CD14-positive monocyte (primary cell): Measurements from ENCODE around the gene UVRAG. TPM values are rescaled to one million over a fixed set of nuclear protein-coding genes. Genes with fewer than 3 reads are reported as not detected.

Source experiments
- DNase-seq, 3 donors: peaks; one replicate each; pipeline ENCODE4 v3.0.0-alpha.2; 2011 to 2022
- H2AFZ ChIP-seq: 2 replicates; pipeline ENCODE4 v1.6.0; 2012; ENCODE audit warnings: mild to moderate bottlenecking, low read depth, low read length, inconsistent platforms; ENCODE audit not compliant: insufficient read depth, poor library complexity, severe bottlenecking
- H3K27ac ChIP-seq, 2 donors: 1 replicate in 1 of 2; 2 replicates in 1 of 2; pipeline ENCODE4 v1.5.1; 2012 to 2013; ENCODE audit warnings: low read length in 2 of 2, control low read depth in 1 of 2, inconsistent platforms in 1 of 2, low read depth in 1 of 2, mild to moderate bottlenecking in 1 of 2
- H3K27me3 ChIP-seq, 2 donors: one replicate each; pipeline versions ENCODE4 v1.6.0 to v1.6.1; 2011 to 2013; ENCODE audit warnings: low read length in 2 of 2; ENCODE audit not compliant: control insufficient read depth in 2 of 2, insufficient read depth in 2 of 2
- H3K36me3 ChIP-seq, 2 donors: replicated peaks in 1 of 2; 1 replicate in 1 of 2; 2 replicates in 1 of 2; pipeline versions ENCODE4 v1.5.1 to v1.6.1; 2012 to 2013; ENCODE audit warnings: low read length in 2 of 2, control low read depth in 1 of 2, inconsistent platforms in 1 of 2, mild to moderate bottlenecking in 1 of 2; ENCODE audit not compliant: insufficient read depth in 2 of 2, control insufficient read depth in 1 of 2
- H3K4me1 ChIP-seq, 2 donors: 1 replicate in 1 of 2; 2 replicates in 1 of 2; pipeline versions ENCODE4 v1.5.1 to v1.6.1; 2012 to 2013; ENCODE audit warnings: low read length in 2 of 2, control low read depth in 1 of 2, inconsistent platforms in 1 of 2, mild to moderate bottlenecking in 1 of 2, moderate library complexity in 1 of 2; ENCODE audit not compliant: insufficient read depth in 2 of 2, control insufficient read depth in 1 of 2
- H3K4me2 ChIP-seq: replicated peaks from 2 replicates; pipeline ENCODE3; 2012; ENCODE audit warnings: low read length, moderate library complexity, mild to moderate bottlenecking; ENCODE audit not compliant: poor library complexity, severe bottlenecking; ENCODE audit errors: extremely low read depth
- H3K4me3 ChIP-seq, 3 experiments: fragments of 200-600 bp in 1 of 3; sonication (generic) in 1 of 3; replicated peaks in 1 of 3; 1 replicate in 2 of 3; 2 replicates in 1 of 3; pipeline ENCODE4 v1.5.1; 2011 to 2013; ENCODE audit warnings: low read length in 3 of 3, mild to moderate bottlenecking in 3 of 3, control low read depth in 2 of 3, low read depth in 2 of 3, inconsistent platforms in 1 of 3, moderate library complexity in 1 of 3
- H3K79me2 ChIP-seq: 2 replicates; pipeline ENCODE4 v1.6.0; 2012; ENCODE audit warnings: mild to moderate bottlenecking, control low read depth, inconsistent platforms, low read length, moderate library complexity; ENCODE audit not compliant: insufficient read depth
- H3K9ac ChIP-seq: 2 replicates; pipeline ENCODE4 v1.6.0; 2017; ENCODE audit warnings: low read length, mild to moderate bottlenecking; ENCODE audit not compliant: insufficient read depth, poor library complexity, severe bottlenecking
- H3K9me3 ChIP-seq, 2 donors: replicated peaks in 1 of 2; 1 replicate in 1 of 2; 2 replicates in 1 of 2; pipeline versions ENCODE4 v1.5.1 to v1.6.1; 2012 to 2013; ENCODE audit warnings: low read length in 2 of 2, control low read depth in 1 of 2; ENCODE audit not compliant: control insufficient read depth in 1 of 2, insufficient read depth in 1 of 2
- H4K20me1 ChIP-seq: 2 replicates; pipeline ENCODE4 v1.6.0; 2012; ENCODE audit warnings: mild to moderate bottlenecking, low read length, control low read depth, moderate library complexity; ENCODE audit not compliant: insufficient read depth
- H3K27ac Mint-ChIP-seq, 7 donors: one replicate each; pipeline ENCODE4 v1.8.0; 2020; ENCODE audit warnings: mild to moderate bottlenecking in 7 of 7, mixed read lengths in 7 of 7, moderate library complexity in 6 of 7, inconsistent platforms in 2 of 7
- H3K27me3 Mint-ChIP-seq, 3 donors: one replicate each; pipeline ENCODE4 v1.8.0; 2021 to 2022; ENCODE audit warnings: low read depth in 3 of 3, mild to moderate bottlenecking in 3 of 3, mixed read lengths in 3 of 3, moderate library complexity in 3 of 3, inconsistent platforms in 1 of 3
- H3K36me3 Mint-ChIP-seq, 2 donors: one replicate each; pipeline ENCODE4 v1.8.0; 2020; ENCODE audit warnings: mixed read lengths in 2 of 2, inconsistent platforms in 1 of 2, mild to moderate bottlenecking in 1 of 2
- H3K4me1 Mint-ChIP-seq: one replicate; pipeline ENCODE4 v1.8.0; 2020; ENCODE audit warnings: mild to moderate bottlenecking, mixed read lengths
- H3K4me3 Mint-ChIP-seq, 2 donors: one replicate each; pipeline ENCODE4 v1.8.0; 2020; ENCODE audit warnings: mild to moderate bottlenecking in 2 of 2, mixed read lengths in 2 of 2, moderate library complexity in 1 of 2
- H3K9me3 Mint-ChIP-seq, 7 donors: one replicate each; pipeline ENCODE4 v1.8.0; 2020 to 2022; ENCODE audit warnings: mixed read lengths in 7 of 7, mild to moderate bottlenecking in 6 of 7, moderate library complexity in 6 of 7, inconsistent platforms in 2 of 7
- WGBS: methylation state at CpG from one replicate; pipeline ENCODE4 v1.1.5; 2013; ENCODE audit warnings: missing lambda C conversion rate; ENCODE audit not compliant: insufficient coverage; 5-methylcytosine and 5-hydroxymethylcytosine counted together
- intact Hi-C, 2 donors: fragments of 100-400 bp; cut with micrococcal nuclease; formaldehyde crosslinking; loops; one replicate each; pipeline versions ENCODE4 v1.15.0 to v1.15.1; 2023
- polyA plus RNA-seq, 3 donors: library from polyadenylated mRNA; depleted of rRNA in 1 of 3; unstranded in 2 of 3; stranded (reverse) in 1 of 3; fragments of 300-500 nt in 2 of 3; fragments of >200 nt in 1 of 3; fragmentation: Illumina TruSeq in 2 of 3; gene quantifications; 1 replicate in 2 of 3; 2 replicates in 1 of 3; pipeline ENCODE4 v1.2.3, GENCODE V29; 2012 to 2021
- TF ChIP-seq, protein P1 (sequence below): fragments of 200-600 bp; IDR thresholded peaks from one replicate; pipeline ENCODE4 v1.8.0; 2022; ENCODE audit warnings: antibody characterized with exemption, mild to moderate bottlenecking

UVRAG gene
- polyA plus RNA-seq, 3 donors, result 13.7 to 20.5 (median 20.0) TPM

DNA sequence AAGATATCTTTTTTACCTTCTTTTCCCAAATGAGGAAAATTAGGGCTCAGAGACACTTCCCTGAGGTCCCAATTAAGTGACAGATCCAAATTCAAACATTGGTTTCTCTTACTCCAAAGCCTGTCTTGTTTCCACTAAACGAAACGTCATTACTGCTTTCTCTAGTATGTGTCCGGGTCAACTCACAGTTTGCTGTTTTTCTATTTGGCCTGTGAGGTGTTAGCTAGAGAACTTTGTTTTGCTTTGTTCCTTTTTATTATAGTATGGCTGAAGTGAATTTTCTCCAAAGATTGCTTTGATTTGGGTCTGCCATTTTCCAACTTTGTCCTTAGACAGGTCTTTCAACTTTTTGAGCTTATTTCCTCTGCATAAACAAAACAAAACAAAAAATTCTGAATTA, 179.6 kb downstream of the UVRAG start:
- Mint-ChIP-seq H3K4me1 (no peaks in the 10 kb centered on the region), H3K4me3 (no peak overlapping the region), H3K36me3 (peaks cover 20 to 32% of the 10 kb centered on the region in 2 donors), H3K27ac (no peak overlapping the region), H3K27me3 (no peaks in the 10 kb centered on the region), H3K9me3 (no peaks in the 10 kb centered on the region)
- H3K4me3 ChIP-seq, result no peak overlapping the region
- peaks cover 23% of the 10 kb centered on the region for H4K20me1 ChIP-seq
- no peak overlapping the region for H3K27ac ChIP-seq
- no peak for DNase-seq
- WGBS, result no CpG with 5 or more reads among the region's 3 CpGs
- TF ChIP-seq, protein P1, sequence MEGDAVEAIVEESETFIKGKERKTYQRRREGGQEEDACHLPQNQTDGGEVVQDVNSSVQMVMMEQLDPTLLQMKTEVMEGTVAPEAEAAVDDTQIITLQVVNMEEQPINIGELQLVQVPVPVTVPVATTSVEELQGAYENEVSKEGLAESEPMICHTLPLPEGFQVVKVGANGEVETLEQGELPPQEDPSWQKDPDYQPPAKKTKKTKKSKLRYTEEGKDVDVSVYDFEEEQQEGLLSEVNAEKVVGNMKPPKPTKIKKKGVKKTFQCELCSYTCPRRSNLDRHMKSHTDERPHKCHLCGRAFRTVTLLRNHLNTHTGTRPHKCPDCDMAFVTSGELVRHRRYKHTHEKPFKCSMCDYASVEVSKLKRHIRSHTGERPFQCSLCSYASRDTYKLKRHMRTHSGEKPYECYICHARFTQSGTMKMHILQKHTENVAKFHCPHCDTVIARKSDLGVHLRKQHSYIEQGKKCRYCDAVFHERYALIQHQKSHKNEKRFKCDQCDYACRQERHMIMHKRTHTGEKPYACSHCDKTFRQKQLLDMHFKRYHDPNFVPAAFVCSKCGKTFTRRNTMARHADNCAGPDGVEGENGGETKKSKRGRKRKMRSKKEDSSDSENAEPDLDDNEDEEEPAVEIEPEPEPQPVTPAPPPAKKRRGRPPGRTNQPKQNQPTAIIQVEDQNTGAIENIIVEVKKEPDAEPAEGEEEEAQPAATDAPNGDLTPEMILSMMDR, result no peak
- no peak overlapping the region for H3K4me2 ChIP-seq
- H3K79me2 ChIP-seq, result peaks cover 9% of the 10 kb centered on the region
- H3K9ac ChIP-seq, result no peak overlapping the region
- H3K27me3 ChIP-seq, result no peaks in the 10 kb centered on the region
- no peaks in the 10 kb centered on the region for H3K9me3 ChIP-seq
- H2AFZ ChIP-seq, result no peak overlapping the region
- intact Hi-C loops, result no loop called here
- H3K4me1 ChIP-seq, result no peaks in the 10 kb centered on the region
- H3K36me3 ChIP-seq, result peaks cover under 1 to 40% of the 10 kb centered on the region in 2 donors

DNA sequence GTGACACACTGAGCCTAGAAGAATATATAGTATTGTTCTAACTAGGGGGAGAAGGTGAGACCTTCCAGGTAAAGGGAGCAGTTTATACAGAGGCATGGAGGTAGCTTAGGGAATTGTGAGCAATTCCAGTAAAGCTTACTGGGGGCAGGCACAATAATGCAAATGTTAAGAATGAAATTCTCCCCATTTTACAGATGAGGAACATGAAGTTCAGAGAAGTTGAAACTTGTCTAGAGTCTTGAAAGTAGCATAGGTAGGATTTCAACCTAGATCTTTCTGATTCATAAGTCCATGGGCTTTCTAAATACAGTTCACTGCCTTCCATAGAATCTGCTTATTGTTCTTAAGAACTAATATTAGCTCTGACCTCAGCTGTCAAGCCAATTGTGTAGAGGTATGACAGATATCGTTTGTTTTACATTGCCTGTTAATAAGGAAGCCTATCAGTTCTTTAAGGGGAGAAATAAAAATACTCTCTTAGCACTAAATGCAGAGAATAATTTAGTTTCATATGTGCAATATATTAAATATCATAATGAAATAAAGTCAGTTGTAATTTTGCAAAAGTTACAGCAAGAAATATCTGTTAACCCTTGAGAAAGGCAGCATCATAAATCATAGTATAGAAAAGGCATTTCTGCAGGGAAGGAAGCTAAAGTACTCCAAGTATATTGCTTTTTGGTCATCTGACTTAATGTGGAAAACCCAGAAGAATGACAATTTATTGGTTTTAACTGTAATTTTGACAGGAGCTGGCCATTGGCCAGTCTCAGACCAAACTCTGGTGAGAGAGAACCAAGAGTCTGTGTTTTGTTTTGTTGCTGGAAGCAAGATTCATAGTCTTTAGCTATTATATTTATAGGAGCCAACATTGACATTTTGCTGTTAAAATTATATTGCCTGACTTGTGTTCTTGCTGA, 181.8 kb downstream of the UVRAG start:
- H3K9me3 ChIP-seq, result no peaks in the 10 kb centered on the region
- no peak overlapping the region for H2AFZ ChIP-seq
- Mint-ChIP-seq H3K4me1 (no peaks in the 10 kb centered on the region), H3K27me3 (no peaks in the 10 kb centered on the region), H3K27ac (no peak overlapping the region), H3K36me3 (peaks cover 29 to 32% of the 10 kb centered on the region in 2 donors), H3K4me3 (no peak overlapping the region), H3K9me3 (peaks cover 0 to 3% (median 0%) of the 10 kb centered on the region in 7 donors)
- no peaks in the 10 kb centered on the region for H3K4me1 ChIP-seq
- no peak for DNase-seq
- intact Hi-C loops, result no loop called here
- H3K27ac ChIP-seq, result no peak overlapping the region
- TF ChIP-seq, protein P1, result no peak
- no peak overlapping the region for H3K4me2 ChIP-seq
- no CpG with 5 or more reads among the region's 1 CpG for WGBS
- no peaks in the 10 kb centered on the region for H3K27me3 ChIP-seq
- H3K4me3 ChIP-seq, result no peak overlapping the region
- peaks cover 0 to 29% of the 10 kb centered on the region in 2 donors for H3K36me3 ChIP-seq
- no peaks in the 10 kb centered on the region for H3K79me2 ChIP-seq
- peaks cover 19% of the 10 kb centered on the region for H4K20me1 ChIP-seq
- H3K9ac ChIP-seq, result no peak overlapping the region
